ENCODE measurements around the gene NAGK. TPM values are rescaled to one million over a fixed set of nuclear protein-coding genes. Genes with fewer than 3 reads are reported as not detected.
"Not testable (repeated sequence)": the region's sequence is repeated elsewhere in the genome, so short reads cannot be mapped to it uniquely, and the experiment has no call there.

NAGK gene
- total and polyA plus RNA-seq, 9 of the 15 experiments (the other 6 are each of a cell fraction or from before 2014, with no cell fraction given): 4.9 to 14.9 (median 10.6) TPM

GRCh38 chr2:71082402-71083252 is 14.2 kb downstream of the NAGK start (continued):
- no peak for TF ChIP-seq HNRNPH1 (optimal IDR thresholded peaks at IDR 0.05; ENCODE audit: low read depth, low read length)
- TF ChIP-seq AFF4 (CRISPR knock-in tag; IDR thresholded peaks at IDR 0.05): no peak
- no peak for TF ChIP-seq HCFC1 (IDR thresholded peaks at IDR 0.05; ENCODE audit: low read depth, low read length)
- no peak for TF ChIP-seq MXD1 (CRISPR knock-in tag; IDR thresholded peaks at IDR 0.05; ENCODE audit: borderline replicate concordance, poor library complexity, severe bottlenecking)
- TF ChIP-seq PPARD (CRISPR knock-in tag; IDR thresholded peaks at IDR 0.05): no peak
- TF ChIP-seq THAP7 (CRISPR knock-in tag; IDR thresholded peaks at IDR 0.05): no peak
- TF ChIP-seq GATAD2A (IDR thresholded peaks at IDR 0.05): no peak
- no peak for TF ChIP-seq SMARCA5 (IDR thresholded peaks at IDR 0.05)
- TF ChIP-seq KDM5B (IDR thresholded peaks at IDR 0.05; ENCODE audit: insufficient replicate concordance, low read depth, low read length): no peak

GRCh38 chr2:71083297-71083696 is 14.8 kb downstream of the NAGK start:
- H3K9me1 ChIP-seq (ENCODE audit: control insufficient read depth, insufficient read depth, low read length); H3K27me3 ChIP-seq (ENCODE audit: control insufficient read depth in 2 of 2, insufficient read depth in 2 of 2, low read length in 2 of 2); in situ Hi-C loops (cut with MboI); DNase-seq (ENCODE audit: extremely low read depth in 1 of 4, low spot score in 3 of 4); H3K36me3 ChIP-seq (ENCODE audit: control insufficient read depth, insufficient read depth, low read length); H4K20me1 ChIP-seq (replicated peaks; ENCODE audit: control insufficient read depth, insufficient read depth, low read length); POLR2A ChIA-PET; BruUV-seq (replicated peaks); CTCF ChIA-PET (ENCODE audit: low intra/inter-chr PET ratio); intact Hi-C loops (cut with micrococcal nuclease); H3K9ac ChIP-seq (ENCODE audit: insufficient read depth in 1 of 2, low read depth in 2 of 2, low read length in 2 of 2); H3K79me2 ChIP-seq (ENCODE audit: control insufficient read depth, insufficient read depth, low read length); H3K4me2 ChIP-seq (ENCODE audit: insufficient read depth, low read length); ATAC-seq; H2AFZ ChIP-seq (ENCODE audit: low read depth, low read length); H3K27ac ChIP-seq (ENCODE audit: extremely low read depth, low read depth, low read length); H3K4me3 ChIP-seq; H3K9me3 ChIP-seq (replicated peaks; ENCODE audit: control insufficient read depth, insufficient read depth, low read depth, low read length); H3K4me1 ChIP-seq (replicated peaks in 1 of 2; ENCODE audit: control insufficient read depth in 2 of 2, insufficient read depth in 2 of 2, low read length in 2 of 2); FAIRE-seq: not testable (repeated sequence)
- WGBS (ENCODE audit: insufficient coverage, low coverage, missing lambda C conversion rate): no CpG with 5 or more reads among the region's 3 CpGs

All from K562 (cell line).